Activated T-cell treated with anti-CD3 and anti-CD28 coated beads, Interleukin-2, amount 50 U/mL, for 48 hours (primary cell): ENCODE measurements around the gene IGF1R.

Experiments used
- DNase-seq, 2 experiments: peaks; one replicate each; pipeline ENCODE4 v3.0.0-alpha.2; 2020

Gene IGF1R

DNA sequence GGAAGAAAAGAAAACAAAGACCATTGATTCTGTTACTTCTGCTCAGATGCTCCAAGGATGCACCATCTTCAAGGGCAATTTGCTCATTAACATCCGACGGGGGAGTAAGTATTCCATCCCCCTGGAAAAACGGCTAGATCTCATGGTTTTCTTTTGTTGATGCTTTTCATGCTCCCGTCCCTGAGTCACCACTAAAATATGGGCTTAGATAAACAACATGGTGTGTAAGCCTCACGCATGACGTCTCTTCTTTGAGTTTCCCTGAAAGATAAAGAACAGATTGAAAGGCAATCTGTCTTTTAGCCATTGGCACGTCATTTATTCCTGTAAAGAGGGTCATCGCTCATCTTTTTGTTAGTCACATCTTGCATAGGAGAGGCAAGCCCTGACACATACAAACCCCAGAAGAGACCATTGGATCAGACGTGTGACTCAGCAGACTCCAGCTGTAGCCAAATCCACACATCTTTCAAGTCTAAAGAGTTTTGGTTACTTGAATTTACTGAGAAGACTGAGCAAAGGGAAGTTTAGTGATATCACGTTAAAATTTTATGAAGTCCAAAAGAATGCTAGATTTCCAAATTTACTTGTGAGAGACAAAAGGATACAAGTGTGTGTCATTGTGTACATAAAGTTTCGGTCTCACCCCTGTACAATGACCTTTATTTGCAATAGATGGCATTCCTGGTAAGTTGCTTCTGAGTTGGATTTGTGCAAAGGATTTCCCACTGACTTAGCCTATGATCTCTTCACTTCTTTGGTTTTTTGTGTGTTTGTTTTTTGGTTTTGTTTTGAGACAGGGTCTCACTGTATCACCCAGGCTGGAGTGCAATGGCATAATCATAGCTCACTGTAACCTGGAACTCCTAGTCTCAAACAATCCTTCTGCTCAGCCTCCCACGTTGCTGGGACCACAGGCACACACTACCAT, 248.7 kb downstream of the IGF1R start:
- DNase-seq, result no peak

DNA sequence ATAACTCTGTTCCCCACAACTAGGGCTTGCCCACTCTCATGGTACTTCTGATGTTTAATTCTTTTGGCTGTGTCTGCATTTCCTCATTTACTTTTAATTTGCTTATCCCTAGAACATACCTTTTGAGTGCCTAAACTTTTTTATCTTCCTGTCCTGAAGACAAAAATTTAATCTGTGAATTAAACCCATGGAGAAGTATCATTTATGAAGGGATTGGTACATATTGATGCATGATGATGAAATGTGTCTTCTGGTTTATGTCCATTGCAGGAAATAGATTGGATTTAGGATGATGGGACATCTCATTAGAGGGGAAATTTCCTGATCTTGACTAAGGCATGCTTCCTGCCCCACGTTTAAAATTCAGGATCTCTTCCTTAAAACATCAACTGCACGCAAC, 249.8 kb downstream of the IGF1R start:
- no peak for DNase-seq

DNA sequence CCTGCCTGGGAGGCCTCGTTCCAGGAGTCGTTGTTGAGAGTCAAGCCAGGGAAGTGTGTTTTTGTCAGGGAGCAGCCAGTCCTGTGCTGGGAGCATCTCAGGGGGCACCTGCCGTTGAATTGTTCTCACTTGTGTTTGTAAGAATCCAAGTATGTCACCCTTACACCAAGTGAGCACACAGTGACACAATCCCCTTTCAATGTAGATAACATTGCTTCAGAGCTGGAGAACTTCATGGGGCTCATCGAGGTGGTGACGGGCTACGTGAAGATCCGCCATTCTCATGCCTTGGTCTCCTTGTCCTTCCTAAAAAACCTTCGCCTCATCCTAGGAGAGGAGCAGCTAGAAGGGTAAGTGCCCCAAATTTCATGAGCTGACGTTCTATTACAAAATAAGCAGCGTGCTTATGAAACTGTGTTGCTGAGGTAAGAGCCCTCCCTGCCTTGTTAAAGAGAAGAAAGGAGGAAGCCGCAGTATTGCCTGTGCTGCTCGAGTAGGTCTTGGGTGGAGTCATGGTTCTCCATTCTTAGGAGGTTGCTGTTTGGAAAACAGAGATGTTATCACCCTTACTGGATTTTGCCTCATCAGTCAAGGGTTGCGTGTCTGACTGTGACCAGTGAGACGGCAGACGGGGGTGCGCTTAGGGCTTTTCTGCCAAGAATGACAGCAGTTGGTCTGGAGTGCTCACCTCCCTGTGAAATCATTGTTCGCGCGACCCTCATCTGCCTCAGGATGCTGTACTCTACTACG, 251.1 kb downstream of the IGF1R start:
- no peak for DNase-seq

DNA sequence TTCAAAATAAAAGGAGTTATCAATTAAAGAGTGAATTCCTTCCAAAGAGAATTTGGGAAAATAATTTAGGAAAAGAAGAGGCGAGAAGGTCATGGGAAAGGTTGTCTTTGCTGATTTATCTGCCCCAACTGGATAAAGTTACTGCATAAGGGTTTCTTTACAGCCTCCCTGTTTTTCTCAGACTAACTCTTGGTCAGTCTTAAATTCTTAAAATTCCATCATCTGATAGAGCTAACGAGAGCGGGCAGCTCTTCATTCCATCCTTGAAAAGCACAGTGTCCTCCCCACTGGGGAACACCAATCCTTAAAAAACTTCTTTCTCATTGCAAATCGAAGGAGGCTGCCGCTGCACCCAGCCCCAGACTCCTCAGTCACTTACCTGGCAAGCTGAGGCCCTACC, 252.0 kb downstream of the IGF1R start:
- DNase-seq, result no peak

DNA sequence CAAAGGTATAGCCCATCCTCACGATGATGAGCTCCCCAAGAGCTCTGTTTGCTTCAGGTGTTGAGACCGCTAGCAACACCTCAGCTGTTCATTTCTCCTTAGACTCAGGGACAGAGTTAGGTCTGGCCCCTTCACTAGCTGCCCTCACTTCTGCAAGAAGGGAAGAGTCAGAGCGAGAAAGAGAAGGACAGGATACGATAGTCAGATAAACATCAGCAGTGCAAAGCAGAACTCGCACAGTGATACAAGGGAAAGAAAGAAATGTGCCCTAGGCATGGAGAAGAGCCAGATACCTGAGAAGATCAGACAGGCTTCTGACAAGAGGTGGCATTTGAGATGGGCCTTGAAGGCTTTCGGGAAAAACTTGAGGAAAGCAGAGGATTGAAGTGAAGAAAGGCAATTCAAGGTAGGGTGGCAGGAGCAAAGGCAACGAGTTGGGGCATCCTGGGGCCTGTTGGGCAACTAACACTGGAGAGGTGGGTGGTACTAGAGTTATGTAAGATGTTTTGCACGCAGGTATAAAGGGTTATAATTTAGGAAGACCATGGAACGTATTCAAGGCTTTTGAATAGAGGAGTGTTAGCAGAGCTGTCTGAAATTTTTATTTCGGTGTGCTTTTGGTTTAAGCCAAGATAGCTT, 253.2 kb downstream of the IGF1R start:
- no peak for DNase-seq

DNA sequence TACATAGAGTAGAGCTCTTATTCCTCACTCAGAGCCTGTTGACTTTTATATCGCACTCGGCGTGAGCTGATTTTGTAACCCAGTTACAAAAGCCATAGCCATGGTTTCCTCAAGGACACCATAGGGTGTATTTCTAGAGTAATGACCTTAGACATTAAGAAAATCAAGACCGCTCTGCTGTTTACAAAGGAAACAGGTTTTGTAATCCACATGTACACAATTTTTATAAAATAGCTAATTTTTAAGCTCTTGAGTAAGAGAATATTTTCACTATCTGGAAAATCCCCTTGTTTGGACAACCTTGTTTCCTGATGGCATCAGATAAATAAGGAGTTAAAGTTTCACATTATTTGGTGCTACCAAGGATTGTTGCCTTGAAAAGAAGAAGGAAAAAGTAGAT, 254.6 kb downstream of the IGF1R start:
- no peak for DNase-seq

DNA sequence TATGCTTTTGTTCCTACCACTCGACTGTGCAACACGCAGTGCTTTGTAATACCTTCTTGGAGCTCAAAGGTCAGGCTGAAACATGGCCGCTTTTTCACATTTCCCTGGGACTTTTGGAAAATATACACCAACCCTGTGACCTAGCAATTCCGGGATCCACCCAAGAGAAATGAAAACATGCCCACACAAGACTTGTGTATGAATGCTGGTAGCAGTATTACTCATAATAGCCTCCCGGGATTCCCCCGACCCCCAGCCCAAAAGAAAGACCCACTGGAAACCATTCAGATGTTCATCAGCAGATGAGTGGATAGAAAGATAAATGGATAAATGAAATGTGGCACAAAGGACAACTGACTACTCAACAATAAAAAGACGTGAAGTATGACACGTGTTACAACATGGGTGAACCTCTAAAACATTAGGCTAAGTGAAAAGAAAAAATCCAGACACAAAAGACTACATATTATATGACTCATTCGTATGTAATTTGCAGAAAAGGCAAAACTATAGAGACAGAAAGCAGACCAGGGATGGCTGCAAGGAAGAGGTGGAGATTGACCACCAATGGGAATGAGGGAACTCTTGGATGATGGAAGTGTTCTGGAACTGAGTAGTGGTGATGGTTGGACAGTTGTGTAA, 255.2 kb downstream of the IGF1R start:
- peak in 1 of 2 experiments; percentile 26 for DNase-seq

DNA sequence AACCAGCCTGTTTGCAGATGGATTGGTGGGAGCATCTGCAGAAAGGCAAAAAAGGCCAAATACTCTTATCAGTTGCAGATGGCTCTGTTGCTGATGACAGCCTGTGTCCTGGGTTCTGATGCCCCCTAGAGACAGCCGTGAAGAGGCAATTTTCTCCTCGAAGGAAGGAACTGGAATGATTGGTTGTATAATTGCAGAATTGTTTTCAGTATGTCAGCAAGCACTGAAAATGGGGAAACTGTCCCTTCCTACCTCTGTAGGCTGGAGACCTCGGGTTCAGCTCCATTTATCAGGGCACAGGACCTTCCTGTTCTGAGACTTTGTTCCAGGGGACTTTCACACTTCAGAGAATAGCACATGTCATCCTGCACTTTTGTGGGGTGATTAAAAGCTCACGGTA, 256.2 kb downstream of the IGF1R start:
- no peak for DNase-seq

DNA sequence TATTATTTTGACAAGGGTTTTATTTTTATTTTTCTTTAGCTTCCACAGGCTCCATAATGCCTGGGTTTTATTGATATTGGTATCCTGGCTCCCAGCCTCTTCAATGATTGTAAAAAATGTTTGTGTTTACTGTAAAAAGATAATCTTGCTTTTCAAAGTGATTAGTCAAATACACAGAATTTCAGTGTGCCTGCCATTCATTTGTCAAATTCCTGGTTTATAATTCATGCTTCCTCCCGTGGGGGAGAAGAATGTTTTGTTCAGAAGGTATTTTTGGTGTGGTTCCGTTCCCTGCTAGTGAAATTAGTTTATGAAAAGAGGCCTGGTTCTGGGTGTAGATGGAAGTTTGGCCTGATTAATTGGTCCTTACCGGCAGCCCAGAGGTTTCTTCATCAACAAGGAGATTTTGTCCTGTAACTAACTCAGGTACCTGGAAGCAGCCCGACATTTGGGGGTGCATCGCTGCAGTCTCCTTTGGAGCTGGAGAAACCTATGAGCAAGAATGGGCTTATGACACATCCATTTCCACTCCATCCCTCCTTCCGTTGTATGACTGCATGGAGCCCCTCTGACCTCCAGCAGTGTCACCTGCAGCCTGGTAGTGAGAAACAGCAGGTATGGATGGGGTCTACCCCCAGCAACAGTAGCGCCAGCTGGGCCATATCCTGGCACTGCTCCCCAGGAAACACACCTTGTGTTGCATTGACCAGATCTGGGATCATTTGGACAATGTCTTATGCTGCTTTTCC, 257.8 kb downstream of the IGF1R start:
- no peak for DNase-seq

DNA sequence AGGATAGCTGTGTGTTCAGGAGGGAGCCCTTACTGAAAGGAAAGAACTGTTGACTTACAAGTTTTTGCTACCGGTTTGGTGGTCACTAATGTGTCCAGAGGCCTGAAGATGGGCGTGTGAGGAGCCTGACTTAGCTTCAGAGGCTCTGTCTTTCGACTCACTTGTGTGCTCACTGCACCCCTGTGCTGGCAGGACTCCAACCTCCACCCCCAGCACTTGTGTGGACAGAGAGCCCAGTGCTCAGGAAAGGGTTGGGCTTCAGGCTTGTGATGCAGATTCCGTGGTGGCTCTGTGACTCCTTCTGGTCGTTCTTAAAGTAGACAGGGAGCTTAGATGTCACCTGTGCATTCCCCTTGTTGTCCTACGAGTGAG, 258.4 kb downstream of the IGF1R start:
- no peak for DNase-seq

DNA sequence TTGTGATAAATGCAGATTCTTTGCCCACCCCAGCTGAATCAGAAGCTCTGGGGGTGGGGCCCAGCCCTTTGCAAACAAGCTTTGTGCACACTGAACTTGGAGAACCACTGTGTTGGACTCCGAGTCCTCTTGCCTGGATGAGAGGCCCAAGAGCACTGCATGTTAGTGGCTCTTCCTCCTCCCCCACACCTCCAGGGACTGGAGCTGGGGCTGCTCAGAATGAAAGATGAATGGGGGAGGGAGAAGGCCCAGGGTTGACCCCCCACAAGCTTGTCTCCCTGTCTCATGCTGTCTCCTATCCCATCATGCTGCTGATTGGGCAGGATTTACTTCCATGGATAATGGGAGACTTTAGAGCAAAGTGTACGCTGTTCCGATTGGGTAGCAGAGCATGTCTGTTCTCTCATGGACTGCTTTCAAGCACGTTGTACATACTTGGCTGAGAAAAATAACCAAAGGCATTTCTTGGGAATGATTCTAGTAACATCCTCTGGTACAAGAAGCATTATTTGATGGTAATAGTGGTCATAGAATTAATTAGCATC, 259.7 kb downstream of the IGF1R start:
- no peak for DNase-seq

DNA sequence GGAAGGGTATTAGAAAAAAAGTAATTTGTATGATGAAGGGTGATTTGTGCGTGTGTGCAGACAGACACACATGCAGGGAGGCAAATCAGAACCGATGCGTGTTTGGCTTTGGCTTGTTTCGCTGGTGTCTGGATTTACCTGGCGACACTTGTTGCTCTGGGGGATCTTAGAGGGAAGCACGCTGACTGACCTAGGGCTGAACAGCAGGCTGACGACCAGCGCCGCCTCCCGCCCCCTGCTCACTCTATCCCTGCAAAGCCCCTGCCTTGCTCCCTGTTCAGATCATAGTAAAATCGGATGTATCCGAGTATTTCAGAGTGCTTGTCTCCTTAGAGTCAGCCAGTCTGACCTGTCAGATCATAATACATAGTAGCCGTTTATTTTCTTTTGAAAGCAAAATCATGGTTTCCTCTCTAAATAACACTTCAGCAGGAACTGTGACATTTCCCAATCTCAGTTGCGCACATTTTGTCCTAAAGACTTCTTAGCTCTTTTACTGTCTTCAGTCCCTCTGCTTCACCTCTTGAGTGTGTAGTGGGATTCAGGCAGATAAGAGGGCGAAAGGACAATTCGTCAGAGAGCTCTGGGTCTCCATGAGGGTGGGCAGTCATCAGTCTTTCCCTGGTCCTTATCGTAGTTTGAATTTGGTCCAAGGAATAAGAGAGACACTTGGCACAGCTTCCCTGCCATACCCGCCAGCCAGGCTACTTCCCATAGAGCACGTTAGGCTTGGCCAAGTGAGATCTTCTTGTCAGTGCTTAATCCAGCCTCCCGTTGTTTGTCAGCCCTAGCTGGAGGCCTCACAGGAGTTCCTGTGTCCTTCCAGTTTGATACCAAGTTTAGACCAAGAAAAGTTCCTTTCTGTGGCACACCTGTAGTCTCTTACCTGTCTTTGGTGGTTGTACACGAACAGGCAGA, 261.9 kb downstream of the IGF1R start:
- no peak for DNase-seq

DNA sequence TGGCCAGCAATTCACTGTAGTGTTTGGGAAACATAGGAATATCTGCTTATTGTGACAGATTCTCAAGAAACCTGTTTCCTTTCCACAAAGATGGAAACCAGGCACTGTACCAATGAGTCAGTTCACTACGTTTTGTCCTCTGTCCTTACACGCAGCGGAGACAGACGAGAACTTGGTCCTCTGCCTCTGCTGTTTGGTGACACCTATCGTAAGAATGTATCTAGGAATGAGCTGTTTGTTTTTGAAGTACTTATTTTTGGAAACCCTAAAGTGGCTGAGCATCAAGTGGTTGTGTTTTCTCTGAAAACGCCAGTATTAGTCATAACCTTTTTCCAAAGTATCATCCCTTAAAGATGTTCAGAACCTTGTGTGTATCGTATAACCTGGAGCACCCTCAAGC, 266.3 kb downstream of the IGF1R start:
- DNase-seq, result no peak

DNA sequence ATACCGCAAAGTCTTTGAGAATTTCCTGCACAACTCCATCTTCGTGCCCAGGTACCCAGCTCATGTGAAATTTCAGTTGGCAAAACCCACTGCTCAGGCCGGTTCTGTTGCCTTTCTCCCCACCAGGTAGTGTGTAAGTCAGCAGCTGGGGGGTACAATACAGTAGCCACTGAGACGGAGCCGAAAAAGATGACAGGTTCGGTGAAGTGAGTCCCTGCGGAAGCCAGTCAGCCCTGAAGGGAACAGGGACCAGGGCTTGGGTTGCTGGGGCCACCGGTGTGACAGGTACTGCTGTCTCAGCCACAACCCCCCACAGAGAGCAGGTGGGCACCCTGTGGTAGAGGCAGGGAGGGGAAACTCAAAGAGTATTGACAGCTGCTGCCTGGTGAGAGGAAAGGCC, 268.5 kb downstream of the IGF1R start:
- DNase-seq, result no peak

DNA sequence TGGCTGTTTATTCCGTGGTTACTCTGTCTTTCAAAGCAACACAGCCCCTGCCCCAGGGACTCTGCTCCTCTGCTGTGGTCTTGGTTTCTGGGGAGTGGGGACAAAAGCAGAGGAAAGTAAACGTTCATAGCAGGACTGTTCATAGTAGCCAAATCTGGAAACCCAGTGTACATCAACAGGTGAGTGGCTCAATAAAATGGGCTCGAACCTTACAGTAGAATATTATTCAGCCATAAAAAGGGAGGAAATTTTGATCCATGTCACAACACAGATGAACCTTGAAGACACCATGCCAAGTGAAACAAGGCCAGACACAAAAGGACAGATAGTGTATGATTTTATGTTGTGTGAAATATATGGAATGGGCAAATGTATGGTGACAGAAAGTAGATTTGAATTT, 269.1 kb downstream of the IGF1R start:
- DNase-seq, result no peak

DNA sequence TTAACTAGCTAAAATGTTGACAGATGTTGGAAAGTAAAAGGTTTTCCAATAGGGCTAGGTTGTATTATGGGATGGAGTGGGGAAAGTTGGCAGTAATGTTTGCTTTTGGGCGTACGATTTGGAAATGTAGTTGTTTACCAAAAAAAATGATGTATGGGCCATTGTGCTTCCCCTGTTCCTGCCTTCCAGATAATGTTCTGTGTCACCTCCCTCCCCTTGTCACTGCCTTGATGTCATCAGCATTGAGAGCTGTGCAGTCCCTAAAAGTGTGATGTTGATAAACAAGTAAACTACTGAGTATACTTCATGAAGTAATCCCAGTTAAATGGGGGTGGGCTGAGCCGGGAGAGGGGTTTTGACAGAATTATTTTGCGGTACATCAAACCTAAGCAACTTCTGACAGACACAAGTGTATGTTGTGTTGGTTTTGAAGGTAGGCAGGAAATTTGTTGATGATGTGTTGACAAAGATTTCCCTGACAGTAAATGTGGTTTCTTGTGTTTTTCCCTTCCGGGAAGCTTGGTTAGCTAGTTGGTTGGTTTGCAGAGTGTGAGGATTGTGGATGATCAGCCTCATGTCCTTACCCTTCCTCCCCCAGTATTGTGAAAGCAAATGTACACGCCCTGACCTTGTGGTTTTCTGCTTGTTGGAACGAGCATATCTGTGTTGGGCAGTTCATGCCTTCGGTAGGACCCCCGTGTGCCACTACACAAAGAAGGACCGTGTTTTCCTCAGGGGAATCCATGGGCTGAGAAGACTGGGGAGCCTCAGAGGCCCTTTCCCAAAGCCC, 271.9 kb downstream of the IGF1R start:
- DNase-seq, result no peak

DNA sequence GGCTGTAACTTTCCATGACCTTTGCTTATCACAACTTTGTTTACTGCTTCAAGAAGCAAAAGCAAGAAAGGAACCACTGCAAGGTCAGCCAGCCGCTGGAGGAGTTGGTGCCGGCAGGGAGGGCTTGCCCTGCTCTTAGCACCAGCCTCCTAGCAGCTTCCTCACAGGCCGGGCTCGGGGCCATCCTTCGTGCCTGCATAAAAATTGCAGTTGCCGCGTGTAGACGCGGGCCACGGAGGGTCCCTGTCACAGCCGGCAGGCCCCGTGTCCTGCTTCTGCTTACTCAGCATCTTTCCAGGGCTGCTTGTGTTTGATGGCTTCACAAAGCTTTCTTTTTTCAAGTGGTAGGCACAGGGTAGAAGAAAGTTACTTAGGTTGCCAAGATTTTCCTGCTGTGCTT, 274.8 kb downstream of the IGF1R start:
- DNase-seq, result no peak

DNA sequence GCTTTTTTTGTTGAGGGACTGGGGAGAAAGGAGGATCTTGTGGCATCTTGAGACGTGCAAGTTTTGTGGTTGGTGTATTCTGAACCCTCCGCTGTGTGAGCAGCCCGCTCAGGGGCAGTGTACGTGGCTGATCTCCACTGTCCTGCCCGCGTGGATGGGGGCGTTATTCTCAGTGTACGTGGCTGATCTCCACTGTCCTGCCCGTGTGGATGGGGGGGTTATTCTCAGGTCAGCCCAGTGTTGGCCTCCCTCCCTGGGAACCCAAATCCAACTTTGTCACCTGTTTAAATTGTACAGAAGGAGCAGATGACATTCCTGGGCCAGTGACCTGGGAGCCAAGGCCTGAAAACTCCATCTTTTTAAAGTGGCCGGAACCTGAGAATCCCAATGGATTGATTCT, 275.2 kb downstream of the IGF1R start:
- no peak for DNase-seq

DNA sequence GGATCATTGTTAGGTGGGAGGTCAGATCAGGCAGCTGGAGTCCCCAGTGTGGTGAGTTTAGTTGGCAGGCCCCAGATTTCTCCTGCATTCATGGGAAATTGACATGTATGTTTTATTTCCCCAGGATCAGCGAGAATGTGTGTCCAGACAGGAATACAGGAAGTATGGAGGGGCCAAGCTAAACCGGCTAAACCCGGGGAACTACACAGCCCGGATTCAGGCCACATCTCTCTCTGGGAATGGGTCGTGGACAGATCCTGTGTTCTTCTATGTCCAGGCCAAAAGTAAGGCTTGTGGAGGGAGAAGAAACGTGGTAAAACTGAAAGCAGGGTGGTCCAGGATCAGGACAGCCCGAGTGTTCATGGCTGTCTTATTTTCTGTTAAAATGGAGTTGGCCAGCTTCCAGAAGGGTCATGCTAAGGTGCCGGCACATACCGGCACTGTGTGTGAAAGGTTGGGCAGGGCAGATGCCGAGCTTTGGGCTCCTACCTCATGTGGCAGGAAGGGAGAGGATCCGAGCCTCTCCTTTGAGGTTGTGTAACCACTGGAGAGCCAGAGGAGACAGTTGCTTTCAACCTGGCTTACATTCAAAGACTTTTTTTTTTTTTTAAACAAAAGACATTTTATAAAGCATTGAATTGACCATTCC, 276.2 kb downstream of the IGF1R start:
- DNase-seq, result no peak

DNA sequence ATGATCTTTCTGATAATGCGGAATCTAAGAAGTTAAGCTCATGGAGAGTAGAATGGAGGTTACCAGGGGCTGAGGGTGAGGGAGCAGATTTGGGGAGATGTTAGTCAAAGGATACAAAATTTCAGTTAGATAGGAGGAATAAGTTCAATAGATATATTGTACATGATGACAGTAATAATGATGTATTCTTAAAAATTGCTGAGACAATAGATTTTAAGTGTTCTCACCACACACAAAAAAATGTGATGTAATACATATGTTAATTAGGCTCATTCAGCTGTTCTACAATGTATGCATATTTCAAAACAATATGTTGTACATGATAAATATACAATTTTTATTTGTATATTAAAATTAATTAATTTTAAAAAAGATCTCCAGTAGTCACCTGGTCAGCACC, 277.9 kb downstream of the IGF1R start:
- no peak for DNase-seq
